NCI-H2171 (cell line): ENCODE measurements around the gene TFPI.
"Not testable (repeated sequence)": the region's sequence is repeated elsewhere in the genome, so short reads cannot be mapped to it uniquely, and the experiment has no call there.

Source experiments
- DNase-seq: peaks from one replicate; lab custom pipeline; 2025; lab: John Stamatoyannopoulos, UW

TFPI gene

DNA sequence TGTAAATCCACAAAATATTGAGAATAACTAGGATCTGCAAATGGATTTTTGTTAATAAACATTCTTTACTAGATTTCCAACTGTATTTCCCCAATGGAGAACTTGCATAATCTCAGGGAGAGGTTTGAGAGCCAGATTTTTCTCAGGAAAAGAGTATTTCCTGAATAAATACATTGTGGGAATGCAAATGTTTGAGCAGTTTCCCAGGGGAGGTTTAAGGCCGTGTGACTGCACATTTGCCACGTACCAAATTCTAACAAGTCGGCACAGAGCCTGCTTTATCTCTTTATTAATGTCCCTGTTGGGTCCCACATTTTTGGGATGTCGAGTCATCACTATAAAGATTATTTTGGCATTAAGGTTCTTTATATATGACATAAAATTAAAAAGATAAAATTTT is 27.0 kb downstream of the TFPI start:
- DNase-seq: no peak

DNA sequence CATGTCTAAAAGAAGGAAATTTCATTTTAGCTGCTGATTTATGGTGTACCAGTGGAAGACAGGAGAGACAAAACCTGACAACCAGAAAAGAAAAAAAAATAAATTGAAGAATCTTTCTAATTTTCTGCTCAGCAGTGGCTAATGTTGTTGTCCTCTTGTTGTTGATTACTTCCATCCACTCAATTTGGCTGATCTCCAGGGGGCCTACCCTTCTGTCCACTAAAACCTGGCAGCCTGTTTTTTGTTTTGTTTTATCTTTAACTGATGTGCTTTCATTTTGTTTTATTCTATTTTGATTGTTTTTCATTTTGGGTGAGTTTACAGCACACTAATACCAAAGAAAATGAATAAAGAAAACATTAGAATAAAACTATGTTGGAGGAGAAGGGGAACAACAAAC is 27.4 kb downstream of the TFPI start:
- no peak for DNase-seq

DNA sequence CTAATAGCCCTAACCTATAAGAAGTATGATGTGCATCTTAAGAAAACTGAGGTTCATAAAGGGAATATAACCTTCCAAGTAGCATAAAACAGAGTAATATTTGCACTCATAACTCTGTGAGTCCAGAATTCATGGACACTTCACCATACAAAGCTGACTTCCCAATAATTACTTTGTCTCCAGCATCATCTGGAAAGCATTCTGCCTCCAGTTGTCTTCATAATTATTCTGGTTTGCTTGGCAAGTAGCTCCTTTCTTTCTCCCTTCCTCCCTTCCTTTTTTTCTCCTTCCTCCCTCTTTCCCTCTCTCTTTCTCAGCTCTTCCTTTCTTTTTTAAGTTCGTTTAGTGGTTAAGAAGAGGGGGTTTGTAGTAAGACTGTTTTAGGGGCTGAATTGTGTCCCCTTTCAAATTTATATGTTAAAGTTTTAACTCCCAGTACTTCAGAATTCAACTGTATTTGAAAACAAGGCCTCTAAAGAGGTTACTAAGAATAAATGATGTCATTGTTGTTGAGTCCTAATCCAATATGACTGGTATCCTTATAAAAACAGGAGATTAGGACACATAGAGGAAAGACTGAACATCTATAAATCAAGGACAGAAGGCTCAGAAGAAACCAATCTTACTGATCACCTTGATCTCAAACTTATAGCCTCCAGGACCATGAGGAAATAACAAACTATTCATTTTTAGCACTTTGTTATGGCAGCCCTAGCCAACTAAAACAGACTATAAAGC is 28.9 kb downstream of the TFPI start:
- DNase-seq: no peak

DNA sequence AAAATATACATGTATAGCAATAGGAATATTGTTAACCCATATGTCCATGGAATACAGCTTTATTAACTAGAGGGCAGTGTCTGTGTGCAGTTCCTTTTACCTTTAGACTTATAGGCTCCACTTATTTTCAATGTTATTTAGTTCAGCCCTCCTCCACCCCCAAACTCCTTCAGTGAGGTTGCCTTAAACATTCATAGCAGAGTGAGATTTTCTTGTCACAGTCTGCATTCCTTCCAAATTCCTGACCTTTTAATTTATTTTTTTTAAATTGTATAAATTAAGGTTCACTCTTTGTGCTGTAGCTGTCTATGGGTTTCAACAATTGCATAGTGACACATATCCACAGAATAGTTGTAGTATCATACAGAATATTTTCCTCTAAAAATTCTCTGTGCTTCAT is 30.9 kb downstream of the TFPI start:
- no peak for DNase-seq

DNA sequence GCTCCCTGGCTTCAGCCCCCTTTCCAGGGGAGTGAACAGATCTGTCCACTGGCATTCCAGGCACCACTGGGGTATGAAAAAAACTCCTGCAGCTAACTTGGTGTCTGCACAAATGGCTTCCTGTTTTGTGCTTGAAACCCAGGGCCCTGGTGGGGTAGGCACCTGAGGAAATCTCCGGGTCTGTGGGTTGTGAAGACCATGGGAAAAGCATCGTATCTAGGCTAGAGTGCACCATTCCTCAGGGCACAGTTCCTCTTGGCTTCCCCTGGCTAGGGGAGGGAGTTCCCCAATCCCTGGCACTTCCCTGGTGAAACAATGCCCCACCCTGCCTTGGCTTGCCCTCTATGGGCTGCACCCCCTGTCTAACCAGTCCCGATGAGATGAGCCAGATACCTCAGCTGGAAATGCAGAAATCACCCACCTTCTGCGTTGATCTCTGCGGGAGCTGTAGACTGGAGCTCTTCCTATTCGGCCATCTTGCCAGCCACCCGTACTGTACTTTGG is 34.1 kb downstream of the TFPI start:
- no peak for DNase-seq

DNA sequence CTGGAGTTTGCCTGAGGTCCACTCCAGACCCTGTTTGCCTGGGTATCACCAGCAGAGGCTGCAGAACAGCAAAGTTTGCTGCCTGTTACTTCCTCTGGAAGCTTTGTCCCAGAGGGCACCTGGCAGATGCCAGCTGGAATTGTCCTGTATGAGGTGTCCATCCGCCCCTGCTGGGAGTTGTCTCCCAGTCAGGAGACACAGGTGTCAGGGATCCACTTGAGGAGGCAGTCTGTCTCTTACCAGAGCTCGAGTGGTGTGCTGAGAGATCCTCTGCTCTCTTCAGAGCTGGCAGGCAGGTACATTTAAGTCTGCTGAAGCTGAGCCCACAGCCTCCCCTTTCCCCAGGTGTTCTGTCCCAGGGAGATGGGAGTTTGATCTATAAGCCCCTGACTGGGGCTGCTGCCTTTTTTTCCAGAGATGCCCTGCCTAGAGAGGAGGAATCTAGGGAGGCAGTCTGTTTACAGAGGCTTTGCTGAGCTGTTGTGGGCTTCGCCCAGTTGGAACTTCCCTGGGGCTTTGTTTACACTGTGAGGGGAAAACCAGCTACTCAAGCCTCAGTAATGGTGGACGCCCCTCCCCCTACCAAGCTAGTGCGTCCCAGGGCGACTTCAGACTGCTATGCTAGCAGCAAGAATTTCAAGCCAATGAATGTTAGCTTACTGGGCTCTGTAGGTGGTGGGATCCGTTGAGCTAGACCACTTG is 34.7 kb downstream of the TFPI start:
- no peak for DNase-seq

DNA sequence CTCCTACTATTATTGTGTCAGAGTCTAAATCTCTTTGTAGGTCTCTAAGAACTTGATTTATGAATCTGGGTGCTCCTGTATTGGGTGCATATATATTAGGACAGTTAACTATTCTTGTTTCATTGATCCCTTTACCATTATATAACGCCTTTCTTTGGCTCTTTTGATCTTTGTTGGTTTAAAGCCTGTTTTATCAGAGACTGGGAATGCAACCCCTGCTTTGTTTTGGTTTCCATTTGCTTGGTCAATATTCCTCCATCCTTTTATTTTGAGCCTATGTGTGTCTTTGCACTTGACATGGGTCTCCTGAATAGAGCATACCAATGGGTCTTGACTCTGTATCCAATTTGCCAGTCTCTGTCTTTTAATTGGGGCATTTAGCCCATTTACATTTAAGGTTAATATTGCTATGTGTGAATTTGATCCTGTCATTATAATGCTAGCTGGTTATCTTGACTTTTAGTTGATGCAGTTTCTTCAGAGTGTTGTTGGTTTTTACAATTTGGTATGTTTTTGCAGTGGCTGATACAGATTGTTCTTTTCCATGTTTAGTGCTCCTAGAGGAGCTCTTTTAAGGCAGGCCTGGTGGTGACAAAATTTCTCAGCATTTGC is 36.4 kb downstream of the TFPI start:
- DNase-seq: not testable (repeated sequence)

DNA sequence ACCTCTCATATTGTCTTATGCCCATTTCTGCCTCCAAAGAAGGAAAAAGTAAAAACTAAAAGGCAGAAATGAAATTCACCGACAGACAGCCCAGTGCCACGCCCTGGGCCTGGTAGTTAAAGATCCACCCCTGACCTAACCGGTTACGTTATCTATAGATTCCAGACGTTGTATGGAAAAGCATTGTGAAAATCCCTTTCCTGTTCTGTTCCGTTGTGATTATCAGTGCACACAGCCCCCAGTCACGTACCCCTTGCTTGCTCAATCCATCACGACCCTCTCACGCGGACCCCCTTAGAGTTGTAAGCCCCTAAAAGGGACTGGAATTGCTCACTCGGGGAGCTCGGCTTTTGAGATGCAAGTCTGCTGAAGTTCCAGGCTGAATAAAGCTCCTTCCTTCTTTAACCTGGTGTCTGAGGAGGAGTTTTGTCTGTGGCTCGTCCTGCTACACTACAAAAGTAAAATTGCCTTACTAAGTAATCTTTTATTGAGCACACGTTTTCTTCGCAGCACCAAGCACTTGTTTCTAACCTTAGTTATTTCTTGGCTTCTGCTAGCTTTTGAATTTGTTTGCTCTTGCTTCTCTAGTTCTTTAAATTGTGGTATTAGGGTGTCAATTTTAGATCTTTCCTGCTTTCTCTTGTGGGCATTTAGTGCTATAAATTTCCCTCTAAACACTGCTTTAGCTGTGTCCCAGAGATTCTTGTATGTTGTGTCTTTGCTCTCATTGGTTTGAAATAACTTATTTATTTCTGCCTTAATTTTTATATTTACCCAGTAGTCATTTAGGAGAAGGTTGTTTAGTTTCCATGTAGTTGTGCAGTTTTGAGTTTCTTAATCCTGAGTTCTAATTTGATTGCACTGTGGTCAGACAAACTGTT is 37.4 kb downstream of the TFPI start:
- DNase-seq: not testable (repeated sequence)

DNA sequence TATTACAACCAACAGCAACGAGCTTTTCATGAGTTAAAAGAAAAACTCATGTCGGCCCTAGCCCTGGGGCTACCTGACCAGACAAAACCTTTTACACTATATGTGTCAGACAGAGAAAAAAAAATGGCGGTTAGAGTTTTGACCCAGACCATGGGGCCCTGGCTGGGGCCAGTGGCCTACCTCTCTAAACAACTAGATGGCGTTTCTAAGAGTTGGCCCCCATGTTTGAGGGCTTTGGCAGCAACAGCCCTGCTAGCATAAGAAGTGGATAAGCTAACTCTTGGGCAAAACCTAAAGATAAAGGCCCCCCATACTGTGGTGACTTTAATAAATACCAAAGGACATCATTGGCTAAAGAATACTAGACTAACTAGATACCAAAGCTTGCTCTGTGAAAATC is 39.3 kb downstream of the TFPI start:
- no peak for DNase-seq

DNA sequence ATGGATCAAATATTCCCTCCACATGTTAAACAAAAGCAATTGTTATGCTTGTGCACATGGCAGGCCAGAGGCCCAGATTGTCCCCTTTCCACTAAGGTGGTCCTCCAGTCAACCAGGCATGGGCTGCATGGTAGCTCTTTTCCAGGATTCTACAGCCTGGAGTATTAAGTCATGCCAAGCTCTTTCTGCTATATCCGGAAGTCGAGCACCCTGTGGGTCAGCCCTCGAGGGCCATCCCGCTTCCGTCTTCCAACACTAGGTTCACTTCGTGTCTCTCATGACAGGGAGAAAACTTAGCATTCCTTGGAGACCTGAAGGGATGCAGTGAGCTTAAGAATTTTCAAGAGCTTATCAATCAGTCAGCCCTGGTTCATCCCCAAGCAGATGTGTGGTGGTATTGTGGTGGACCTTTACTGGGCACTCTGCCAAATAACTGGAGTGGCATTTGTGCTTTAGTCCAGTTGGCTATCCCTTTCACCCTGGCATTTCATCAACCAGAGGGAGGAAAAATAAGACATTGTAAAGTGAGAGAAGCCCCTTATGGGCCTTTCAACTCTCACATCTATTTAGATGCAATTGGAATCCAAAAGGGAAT is 39.9 kb downstream of the TFPI start:
- DNase-seq: not testable (repeated sequence)

DNA sequence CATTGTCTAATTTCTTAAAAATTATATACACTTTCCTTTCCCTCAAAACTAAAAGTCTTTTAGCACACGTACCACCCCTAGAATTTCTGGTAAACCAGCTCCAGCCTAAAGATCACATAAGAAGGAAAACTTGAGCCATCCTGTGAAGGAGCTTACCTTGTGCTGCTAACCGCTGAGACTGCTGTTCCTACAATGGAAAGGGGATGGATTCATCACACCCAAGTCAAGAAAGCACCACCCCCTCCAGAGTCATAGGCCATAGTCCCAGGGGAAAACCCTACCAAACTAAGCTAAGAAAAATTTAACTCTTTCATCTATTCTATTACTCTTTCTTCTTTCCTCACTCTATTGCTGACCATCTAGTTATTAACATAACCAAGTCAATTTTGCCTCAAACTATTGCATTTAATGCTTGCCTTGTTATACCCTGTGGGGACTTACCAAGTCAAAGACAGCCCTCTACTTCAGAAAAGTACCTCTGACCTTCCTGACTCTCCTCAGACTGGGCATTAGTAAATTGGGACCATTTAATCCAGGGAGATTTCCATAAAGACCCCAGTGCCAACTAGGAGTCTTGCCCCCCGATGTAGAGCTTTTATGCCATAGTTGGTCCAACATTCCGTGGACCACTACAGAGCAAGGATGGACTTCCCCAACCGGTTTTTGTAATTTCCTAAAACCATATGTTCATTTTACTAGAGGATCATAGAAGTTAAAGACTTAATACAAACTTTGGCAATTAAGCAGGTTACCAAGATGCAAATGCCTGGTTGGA is 40.6 kb downstream of the TFPI start:
- not testable (repeated sequence) for DNase-seq

DNA sequence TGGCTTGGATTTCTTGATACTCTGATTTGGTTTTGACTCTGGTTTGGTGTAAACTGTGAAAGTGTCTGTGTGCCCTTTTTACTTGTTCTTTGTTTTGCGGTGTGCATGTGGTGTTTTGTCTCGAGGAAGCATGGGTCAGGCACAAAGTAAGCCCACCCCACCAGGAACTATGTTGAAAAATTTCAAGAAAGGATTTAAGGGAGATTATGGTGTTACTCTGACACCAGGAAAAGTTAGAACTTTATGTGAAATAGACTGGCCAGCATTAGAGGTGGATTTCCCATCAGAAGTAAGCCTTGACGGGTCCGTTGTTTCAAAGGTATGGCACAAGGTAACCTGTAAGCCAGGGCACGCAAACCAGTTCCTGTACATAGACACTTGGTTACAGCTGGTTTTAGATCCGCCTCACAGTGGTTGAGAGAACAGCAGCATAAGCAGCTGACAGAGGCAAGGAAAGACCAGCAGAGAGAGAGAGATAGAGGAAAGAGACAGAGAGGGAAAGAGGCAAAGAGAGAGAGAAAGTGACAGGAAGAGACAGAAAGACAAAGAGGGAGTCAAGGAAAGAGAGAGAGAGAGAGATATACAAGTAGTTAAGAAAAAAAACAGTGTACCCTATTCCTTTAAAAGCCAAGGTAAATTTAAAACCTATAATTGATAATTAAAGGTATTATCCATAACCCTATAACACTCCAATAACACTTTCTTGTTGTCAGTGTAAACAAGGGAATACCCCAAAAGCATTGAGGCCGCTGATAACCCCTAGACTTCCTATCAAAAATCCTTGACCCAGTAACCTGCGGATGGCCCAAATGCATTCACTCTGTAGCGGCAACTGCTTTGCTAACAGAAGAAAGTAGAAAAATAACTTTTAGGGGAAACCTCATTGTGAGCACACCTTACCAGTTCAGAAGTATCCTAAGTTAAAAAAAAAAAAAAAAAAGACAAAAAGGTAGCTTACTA is 42.6 kb downstream of the TFPI start:
- no peak for DNase-seq

DNA sequence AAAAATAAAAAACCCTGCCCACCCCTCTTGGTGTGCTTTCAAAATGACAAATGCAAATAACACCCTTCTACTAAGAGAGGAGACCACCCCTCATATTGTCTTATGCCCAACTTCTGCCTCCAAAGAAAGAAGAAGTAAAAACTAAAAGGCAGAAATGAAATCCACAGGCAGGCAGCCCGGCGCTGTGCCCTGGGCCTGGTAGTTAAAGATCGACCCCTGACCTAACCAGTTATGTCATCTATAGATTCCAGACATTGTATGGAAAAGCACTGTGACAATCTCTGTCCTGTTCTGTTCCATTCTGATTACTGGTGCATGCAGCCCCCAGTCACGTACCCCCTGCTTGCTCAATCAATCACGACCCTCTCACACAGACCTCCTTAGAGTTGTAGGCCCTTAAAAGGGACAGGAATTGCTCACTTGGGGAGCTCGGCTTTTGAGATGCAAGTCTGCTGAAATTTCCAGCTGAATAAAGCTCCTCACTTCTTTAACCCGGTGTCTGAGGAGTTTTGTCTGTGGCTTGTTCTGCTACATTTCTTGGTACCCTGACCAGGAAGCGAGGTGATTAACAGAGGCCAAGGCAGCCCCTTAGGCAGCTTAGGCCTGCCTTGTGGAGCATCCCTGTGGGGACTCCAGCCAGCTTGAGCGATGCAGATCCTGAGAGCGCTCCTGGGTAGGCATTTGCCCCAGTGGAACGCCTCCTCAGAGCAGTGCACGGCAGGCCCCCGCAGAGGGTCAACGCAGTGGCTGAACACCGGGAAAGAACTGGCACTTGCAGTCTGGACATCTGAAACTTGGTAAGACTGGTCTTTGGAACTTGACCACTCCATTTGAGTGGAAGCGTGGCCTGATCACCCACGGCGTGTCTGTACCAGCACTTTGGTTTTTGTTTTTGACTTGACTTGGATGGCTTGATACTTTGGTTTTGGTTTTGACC is 43.5 kb downstream of the TFPI start:
- DNase-seq: not testable (repeated sequence)

DNA sequence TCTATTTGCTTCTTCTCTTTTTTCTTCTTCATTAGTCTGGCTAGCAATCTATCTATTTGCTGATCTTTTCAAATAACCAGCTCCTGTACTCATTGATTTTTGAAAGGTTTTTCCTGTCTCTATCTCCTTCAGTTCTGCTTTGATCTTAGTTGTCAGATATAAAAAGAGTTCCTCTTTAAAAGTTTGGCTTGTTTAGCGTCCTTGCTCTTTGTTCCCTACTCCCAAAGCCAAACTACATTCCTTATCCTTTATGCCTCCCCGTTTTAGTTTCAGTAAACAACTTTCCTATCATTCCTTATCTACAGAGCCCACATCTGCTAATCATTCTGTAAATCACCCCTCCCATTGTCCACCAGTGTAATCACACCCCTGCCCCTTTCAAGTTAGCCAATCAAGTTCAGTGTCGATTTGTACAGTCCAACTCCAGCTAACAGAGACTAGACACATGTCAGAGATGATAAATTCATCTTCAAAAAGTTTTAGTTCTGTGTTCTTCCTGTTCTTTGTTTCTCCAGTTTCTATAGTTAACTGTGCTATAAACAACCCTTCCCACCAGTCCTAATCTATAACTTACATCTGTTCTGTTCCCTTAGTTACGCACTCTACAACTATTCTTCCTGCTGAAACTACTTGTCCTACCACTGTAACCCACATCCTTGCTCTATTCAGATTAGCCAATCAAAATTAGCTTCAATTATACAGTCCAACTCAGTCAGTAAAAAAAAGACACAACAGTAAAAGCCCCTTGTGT is 44.4 kb downstream of the TFPI start:
- no peak for DNase-seq

DNA sequence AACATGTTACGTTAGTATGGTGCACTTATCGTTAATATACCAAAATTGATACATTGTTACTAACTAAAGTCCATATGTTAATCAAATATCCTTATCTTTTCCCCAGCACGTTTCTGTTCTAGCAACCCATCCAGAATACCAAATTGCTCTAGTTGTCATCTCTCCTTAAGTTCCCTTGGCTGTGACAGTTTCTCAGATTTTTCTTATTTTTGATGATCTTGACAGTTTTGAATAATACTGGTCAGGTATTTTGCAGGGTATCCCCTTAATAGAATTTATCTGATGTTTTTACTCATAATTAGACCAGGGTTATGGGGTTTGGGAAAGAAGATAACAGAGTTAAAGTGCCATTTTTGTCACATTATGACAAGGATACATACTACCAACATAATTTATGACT is 47.8 kb downstream of the TFPI start:
- DNase-seq: no peak

DNA sequence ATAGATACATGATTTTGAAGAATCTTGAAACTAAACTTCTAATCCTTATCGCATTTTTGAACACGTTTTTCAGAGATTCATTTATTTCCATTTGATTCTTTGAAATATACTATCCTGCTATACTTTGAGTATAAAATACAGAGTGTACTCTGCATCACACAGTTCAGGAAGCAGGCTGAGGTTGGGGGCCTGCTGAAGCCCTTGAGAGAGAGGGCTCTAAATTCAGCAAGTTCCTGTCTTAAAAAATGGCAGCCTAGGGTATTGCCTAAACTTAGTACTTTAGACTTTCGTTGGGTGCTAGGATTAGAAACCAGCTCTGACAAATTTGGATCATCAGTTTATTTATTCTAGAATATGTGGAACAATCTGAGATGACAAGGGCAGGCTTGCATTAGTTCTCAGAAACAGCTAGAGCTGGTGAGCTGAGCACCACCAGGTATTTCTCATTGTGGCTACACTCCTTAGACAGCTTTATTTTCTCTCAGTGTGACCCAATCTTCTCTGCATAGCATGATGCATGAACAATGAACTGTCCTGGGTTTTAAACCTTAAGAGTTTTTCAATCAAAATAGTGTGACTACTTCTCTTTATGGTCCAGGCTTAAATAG is 49.1 kb downstream of the TFPI start:
- DNase-seq: no peak

DNA sequence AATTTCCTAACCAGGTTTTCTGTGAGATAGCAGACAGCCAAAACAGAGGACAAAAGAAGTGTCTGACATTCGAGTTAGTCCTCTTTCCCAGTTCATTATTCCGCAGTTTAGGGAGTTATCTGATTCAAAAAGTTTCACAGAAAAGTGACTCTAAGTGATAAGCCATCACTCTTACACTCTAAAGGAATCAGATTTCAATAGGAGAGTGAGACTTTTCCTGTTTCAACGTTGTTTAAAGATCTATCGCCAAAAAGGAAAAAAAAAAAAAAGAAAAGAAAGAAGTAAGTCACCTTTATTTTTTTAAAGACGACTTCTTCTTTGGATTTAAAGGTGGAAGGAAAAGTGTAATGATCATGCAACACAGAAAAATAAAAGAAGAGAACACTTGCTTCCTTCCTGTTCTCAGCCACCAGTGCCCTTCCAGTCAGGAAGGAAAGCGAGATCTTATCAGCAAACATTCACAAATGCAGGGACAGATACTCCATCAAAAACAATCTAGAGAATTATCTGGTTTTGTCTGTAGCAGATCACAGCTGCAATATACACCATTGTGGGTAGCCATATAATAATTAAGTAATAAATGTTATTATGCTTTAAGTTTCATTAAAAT is 49.8 kb downstream of the TFPI start:
- no peak for DNase-seq
